Smooth muscle cell (in vitro differentiated cells): ENCODE measurements around the gene TBK1. TPM values are rescaled to one million over a fixed set of nuclear protein-coding genes. Genes with fewer than 3 reads are reported as not detected.
"Not testable (repeated sequence)": the region's sequence is repeated elsewhere in the genome, so short reads cannot be mapped to it uniquely, and the experiment has no call there.

Experiments used
- DNase-seq: peaks from one replicate; lab custom pipeline; 2025; ENCODE audit not compliant: unreplicated experiment; lab: John Stamatoyannopoulos, UW
- H2AFZ ChIP-seq: fragments of 200-600 bp; sonication (generic); 2 replicates; pipeline ENCODE4 v1.6.0; 2016; ENCODE audit warnings: antibody characterized with exemption, low read depth, mild to moderate bottlenecking
- H3F3A ChIP-seq: fragments of 200-600 bp; sonication (generic); 2 replicates; pipeline ENCODE4 v1.6.0; 2017; ENCODE audit warnings: antibody characterized with exemption, low read depth
- H3K27ac ChIP-seq: fragments of 200-600 bp; sonication (generic); 2 replicates; pipeline ENCODE4 v1.5.1; 2016; ENCODE audit warnings: low read depth, mild to moderate bottlenecking
- H3K27me3 ChIP-seq: fragments of 200-600 bp; sonication (generic); 2 replicates; pipeline ENCODE4 v1.6.1; 2016; ENCODE audit warnings: low read depth, mild to moderate bottlenecking
- H3K36me3 ChIP-seq: fragments of 200-600 bp; sonication (generic); 2 replicates; pipeline ENCODE4 v1.5.1; 2016; ENCODE audit warnings: low read depth
- H3K4me1 ChIP-seq: fragments of 200-600 bp; sonication (generic); 2 replicates; pipeline ENCODE4 v1.5.1; 2016; ENCODE audit warnings: low read depth
- H3K4me2 ChIP-seq: fragments of 200-600 bp; sonication (generic); 2 replicates; pipeline ENCODE4 v1.6.0; 2016; ENCODE audit warnings: mild to moderate bottlenecking
- H3K4me3 ChIP-seq: fragments of 200-600 bp; sonication (generic); 2 replicates; pipeline ENCODE4 v1.5.1; 2016; ENCODE audit warnings: mild to moderate bottlenecking
- H3K79me2 ChIP-seq: fragments of 200-600 bp; sonication (generic); 2 replicates; pipeline ENCODE4 v1.6.0; 2016; ENCODE audit warnings: low read depth, mild to moderate bottlenecking
- H3K9ac ChIP-seq: fragments of 200-600 bp; sonication (generic); 2 replicates; pipeline ENCODE4 v1.6.0; 2016; ENCODE audit warnings: low read depth
- H3K9me3 ChIP-seq: fragments of 200-600 bp; sonication (generic); replicated peaks from 2 replicates; pipeline ENCODE4 v1.5.1; 2016; ENCODE audit warnings: low read depth
- H4K20me1 ChIP-seq: fragments of 200-600 bp; sonication (generic); 2 replicates; pipeline ENCODE4 v1.6.0; 2016; ENCODE audit warnings: low read depth
- WGBS: methylation state at CpG from one replicate; pipeline ENCODE4 v1.1.7; 2016; ENCODE audit warnings: low lambda C conversion rate; 5-methylcytosine and 5-hydroxymethylcytosine counted together
- polyA plus RNA-seq: library from polyadenylated mRNA; unstranded; fragments of >200 nt; fragmentation: Nextera tagmentation; extraction: Ambion mirVana; gene quantifications from 2 replicates; pipeline ENCODE4 v1.2.1, GENCODE V29; 2016
- total RNA-seq: library from RNA; depleted of rRNA; stranded (reverse); fragments of >200 nt; gene quantifications from 2 replicates; pipeline ENCODE4 v1.2.3, GENCODE V29; 2014
- TF ChIP-seq, protein P1 (sequence below): fragments of 200-600 bp; sonication (generic); IDR thresholded peaks from 2 replicates; pipeline ENCODE4 v1.5.1; 2017; ENCODE audit warnings: borderline replicate concordance, mild to moderate bottlenecking, antibody characterized with exemption; ENCODE audit not compliant: insufficient read depth, poor library complexity, severe bottlenecking

TBK1 gene
- total and polyA plus RNA-seq, 2 experiments from 2014 or later, result 16.8 to 28.9 TPM

DNA sequence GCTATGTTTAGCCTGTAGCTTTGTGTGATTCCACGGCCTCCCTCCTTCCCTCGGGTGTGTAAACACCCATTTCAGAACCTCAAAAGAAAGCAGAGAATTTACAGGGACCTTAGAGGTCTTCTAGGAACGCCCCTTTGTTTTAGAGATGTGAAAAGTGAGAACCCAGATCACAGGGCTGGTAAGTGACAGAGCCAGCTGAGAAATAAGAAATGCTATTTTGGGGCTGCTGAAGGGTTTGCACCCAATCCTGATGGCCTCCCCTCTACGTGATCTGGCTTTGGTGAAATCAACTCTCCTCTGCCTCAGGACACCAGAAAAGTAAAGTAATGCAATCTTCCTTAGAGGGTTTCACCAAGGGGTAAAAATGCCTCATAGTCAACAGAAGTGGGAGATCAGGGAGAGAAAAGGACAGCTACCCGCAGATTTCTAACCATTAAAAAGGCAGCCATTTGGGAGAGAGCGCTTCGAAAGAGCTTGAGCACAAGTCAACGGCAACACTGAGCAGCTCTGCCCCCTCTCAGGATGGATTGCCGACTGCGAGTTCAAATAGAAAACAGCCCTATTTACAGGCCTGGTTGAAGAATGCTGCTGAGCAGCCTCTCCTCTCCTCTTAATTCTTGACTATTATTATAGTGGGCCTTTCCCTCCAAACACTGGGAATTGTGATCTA is 79.9 kb downstream of the TBK1 start:
- Histone ChIP-seq H3K4me2 (no peak overlapping the region), H3K27me3 (no peaks in the 10 kb centered on the region), H4K20me1 (no peaks in the 10 kb centered on the region), H3K36me3 (no peaks in the 10 kb centered on the region), H3K9me3 (no peaks in the 10 kb centered on the region), H3K79me2 (no peaks in the 10 kb centered on the region), H3K4me3 (no peak overlapping the region), H3K4me1 (peaks cover 5% of the 10 kb centered on the region), H3K27ac (no peak overlapping the region), H2AFZ (no peak overlapping the region), H3K9ac (no peak overlapping the region), H3F3A (no peaks in the 10 kb centered on the region)
- WGBS, result 76% methylated on average over 10 of the region's 10 CpGs
- TF ChIP-seq, protein P1, sequence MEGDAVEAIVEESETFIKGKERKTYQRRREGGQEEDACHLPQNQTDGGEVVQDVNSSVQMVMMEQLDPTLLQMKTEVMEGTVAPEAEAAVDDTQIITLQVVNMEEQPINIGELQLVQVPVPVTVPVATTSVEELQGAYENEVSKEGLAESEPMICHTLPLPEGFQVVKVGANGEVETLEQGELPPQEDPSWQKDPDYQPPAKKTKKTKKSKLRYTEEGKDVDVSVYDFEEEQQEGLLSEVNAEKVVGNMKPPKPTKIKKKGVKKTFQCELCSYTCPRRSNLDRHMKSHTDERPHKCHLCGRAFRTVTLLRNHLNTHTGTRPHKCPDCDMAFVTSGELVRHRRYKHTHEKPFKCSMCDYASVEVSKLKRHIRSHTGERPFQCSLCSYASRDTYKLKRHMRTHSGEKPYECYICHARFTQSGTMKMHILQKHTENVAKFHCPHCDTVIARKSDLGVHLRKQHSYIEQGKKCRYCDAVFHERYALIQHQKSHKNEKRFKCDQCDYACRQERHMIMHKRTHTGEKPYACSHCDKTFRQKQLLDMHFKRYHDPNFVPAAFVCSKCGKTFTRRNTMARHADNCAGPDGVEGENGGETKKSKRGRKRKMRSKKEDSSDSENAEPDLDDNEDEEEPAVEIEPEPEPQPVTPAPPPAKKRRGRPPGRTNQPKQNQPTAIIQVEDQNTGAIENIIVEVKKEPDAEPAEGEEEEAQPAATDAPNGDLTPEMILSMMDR, result no peak
- DNase-seq, result no peak

DNA sequence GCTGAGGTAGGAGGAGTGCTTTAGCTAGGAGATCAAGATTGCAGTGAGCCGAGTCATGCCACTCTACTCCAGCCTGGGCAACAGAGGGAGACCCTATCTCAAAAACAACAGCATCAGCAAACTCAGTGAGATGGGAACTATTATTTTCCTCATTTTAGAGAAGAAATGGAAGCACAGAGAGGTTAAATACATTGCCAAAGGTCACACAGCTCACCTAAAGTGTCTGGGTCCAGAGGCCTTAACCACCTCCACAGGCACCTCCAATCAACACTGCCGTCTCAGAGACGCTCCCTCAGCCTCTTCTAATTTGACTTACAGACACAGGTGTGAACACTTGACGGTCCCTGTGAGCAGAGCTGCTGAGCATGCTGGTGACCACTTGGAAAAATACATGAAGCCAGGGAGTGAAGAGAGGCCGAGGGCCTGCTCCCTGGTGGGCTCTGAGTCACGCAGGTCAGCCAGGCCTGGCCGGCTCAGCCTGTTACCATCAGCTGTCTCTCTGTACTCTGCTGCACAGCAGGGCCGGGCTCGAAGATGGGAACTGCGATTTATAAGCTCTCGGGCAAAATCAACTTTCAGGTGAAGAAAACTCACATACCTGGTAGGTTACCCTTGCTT is 80.9 kb downstream of the TBK1 start:
- no peaks in the 10 kb centered on the region for H3K9me3 ChIP-seq
- no peaks in the 10 kb centered on the region for H4K20me1 ChIP-seq
- H3K79me2 ChIP-seq, result no peaks in the 10 kb centered on the region
- no peak for DNase-seq
- H3K27ac ChIP-seq, result no peak overlapping the region
- no peak overlapping the region for H3K4me2 ChIP-seq
- no peaks in the 10 kb centered on the region for H3K27me3 ChIP-seq
- no peak overlapping the region for H3K9ac ChIP-seq
- no peak overlapping the region for H3K4me3 ChIP-seq
- TF ChIP-seq, protein P1, result no peak
- H3K4me1 ChIP-seq, result peaks cover 5% of the 10 kb centered on the region
- WGBS, result 90% methylated on average over 11 of the region's 11 CpGs
- H2AFZ ChIP-seq, result no peak overlapping the region
- H3K36me3 ChIP-seq, result no peaks in the 10 kb centered on the region
- H3F3A ChIP-seq, result no peaks in the 10 kb centered on the region

DNA sequence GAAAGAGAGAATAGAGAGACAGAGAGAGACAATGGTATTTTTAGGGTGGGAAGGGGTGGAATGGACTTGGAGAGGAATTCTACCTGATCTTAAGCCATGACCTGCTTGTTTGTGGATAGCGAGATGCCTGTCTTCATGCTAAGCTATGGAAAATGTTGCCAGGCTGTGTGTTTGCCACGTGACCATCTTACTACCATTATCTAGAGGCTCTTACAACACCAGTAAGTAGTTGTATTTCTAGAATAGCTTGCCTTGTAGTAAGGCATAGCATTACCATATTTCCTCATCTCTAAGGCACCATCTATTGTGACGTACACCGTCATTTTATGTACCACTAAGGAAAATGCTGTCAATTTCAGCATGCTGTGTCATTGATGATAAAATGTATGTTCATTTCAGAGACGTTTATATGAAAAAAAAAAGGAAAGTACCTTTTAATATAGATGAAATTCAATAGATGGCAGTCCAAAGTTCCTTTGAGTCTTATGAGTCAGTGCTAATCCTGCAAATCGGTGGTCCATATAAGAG is 82.8 kb downstream of the TBK1 start:
- H3K9ac ChIP-seq, result no peak overlapping the region
- no peak for DNase-seq
- H3K79me2 ChIP-seq, result no peaks in the 10 kb centered on the region
- 92% methylated on average over 6 of the region's 6 CpGs for WGBS
- TF ChIP-seq, protein P1, result no peak
- no peak overlapping the region for H3K4me2 ChIP-seq
- H3K9me3 ChIP-seq, result no peaks in the 10 kb centered on the region
- H2AFZ ChIP-seq, result no peak overlapping the region
- no peaks in the 10 kb centered on the region for H3K36me3 ChIP-seq
- no peaks in the 10 kb centered on the region for H3F3A ChIP-seq
- H3K27me3 ChIP-seq, result no peaks in the 10 kb centered on the region
- H4K20me1 ChIP-seq, result no peaks in the 10 kb centered on the region
- peaks cover 5% of the 10 kb centered on the region for H3K4me1 ChIP-seq
- H3K27ac ChIP-seq, result no peak overlapping the region
- H3K4me3 ChIP-seq, result no peak overlapping the region

DNA sequence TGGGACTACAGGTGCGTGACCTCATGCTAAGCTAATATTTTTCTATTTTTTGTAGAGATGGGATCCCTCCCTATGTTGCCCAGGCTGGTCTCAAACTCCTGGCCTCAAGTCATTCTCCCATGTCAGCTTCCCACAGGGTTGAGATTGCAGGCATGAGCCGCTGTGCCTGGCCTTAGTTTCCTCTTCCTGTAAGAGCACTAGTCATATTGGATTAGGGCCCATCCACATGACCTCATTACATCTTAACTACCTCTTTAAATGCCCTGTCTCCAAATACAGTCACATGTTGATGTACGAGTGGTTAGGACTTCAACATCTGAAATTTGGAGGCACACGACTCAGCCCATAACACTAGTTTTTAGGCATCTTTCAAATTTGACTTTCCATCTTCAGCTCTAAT is 86.2 kb downstream of the TBK1 start:
- Histone ChIP-seq H2AFZ (no peak overlapping the region), H3K4me3 (no peak overlapping the region), H3K4me2 (no peak overlapping the region), H3K4me1 (no peaks in the 10 kb centered on the region), H4K20me1 (no peaks in the 10 kb centered on the region), H3K9me3 (no peaks in the 10 kb centered on the region), H3F3A (no peaks in the 10 kb centered on the region), H3K79me2 (no peaks in the 10 kb centered on the region), H3K27ac (no peak overlapping the region), H3K27me3 (no peaks in the 10 kb centered on the region), H3K36me3 (no peaks in the 10 kb centered on the region), H3K9ac (no peak overlapping the region)
- TF ChIP-seq, protein P1, result no peak
- 67% methylated on average over 4 of the region's 4 CpGs for WGBS
- DNase-seq, result no peak

DNA sequence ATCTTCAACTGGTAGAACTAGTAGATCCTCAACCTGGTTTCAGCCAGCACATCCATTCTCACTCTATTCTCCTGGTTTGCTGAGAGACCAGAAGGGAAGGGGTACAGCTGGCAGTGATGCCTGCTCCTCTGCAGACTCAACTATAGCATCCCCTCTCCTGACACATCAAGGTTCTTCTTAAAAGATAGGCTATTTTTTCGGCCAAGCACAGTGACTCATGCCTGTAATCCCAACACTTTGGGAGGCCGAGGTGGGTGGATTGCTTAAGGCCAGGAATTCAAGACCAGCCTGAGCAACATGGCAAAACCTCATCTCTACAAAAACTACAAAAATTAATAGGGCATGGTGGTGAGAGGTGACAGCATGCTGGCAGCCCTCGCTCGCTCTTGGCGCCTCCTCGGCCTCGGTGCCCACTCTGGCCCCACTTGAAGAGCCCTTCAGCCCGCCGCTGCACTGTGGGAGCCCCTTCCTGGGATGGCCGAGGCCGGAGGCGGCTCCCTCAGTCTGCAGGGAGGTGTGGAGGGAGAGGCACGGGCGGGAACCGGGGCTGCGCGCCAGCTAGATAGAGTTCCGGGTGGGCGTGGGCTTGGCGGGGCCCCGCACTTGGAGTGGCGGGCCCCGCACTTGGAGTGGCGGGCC is 90.6 kb downstream of the TBK1 start:
- H3K9me3 ChIP-seq, H4K20me1 ChIP-seq, H3K36me3 ChIP-seq, H3K27ac ChIP-seq, H3K79me2 ChIP-seq, H3K27me3 ChIP-seq, H3K4me1 ChIP-seq, H3K9ac ChIP-seq, H2AFZ ChIP-seq, DNase-seq, H3F3A ChIP-seq, H3K4me3 ChIP-seq, H3K4me2 ChIP-seq: not testable (repeated sequence)
- WGBS, result 89% methylated on average over 24 of the region's 24 CpGs
